Astrocyte (in vitro differentiated cells and primary cell): ENCODE data around the gene SCGB3A1.

Experiments
- EZH2 ChIP-seq: IDR thresholded peaks from 2 replicates; pipeline ENCODE4 v1.6.1; 2012; ENCODE audit warnings: mild to moderate bottlenecking, low read length, inconsistent platforms; ENCODE audit not compliant: insufficient read depth
- TF ChIP-seq, protein P1 (sequence below): IDR thresholded peaks from 2 replicates; pipeline ENCODE4 v1.5.1; 2011; ENCODE audit warnings: low read depth, mild to moderate bottlenecking, inconsistent platforms, low read length, moderate library complexity; ENCODE audit not compliant: insufficient read depth

DNA sequence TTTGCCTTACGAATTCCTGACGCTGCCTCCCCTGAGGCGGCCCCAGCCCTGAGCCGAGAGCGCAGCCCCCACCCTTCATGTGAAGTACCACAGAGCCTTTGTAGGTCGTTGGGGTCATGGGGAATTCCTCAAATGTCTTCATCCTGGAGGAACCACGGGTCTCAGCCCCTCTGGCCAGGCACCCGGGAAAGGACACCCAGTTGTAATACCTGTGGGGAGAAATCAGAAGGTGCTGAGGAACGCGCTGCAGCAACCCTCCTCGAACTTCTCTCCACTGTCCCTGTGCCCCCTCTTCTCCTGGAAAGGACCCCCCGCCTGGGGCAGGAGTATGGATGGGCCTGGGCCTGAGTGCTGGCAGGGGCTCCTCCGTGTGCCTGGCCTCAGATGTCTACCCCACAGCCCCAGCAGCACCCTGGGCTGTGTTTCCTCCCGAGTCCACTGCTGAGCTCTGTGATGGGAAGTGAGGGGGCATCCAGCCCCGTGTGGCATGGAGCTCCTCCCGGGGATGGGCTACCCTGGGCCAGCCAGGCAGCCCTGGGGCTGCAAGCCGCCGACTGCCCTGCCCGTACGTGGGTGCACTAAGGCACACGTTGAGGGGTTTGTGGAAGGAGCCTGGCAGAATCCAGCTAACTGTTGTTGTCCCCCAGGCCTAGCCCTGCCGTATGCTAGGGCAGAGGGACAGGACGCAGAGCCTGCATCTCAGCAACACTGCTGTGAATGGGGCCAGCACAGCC is 18.7 kb upstream of the SCGB3A1 start:
- TF ChIP-seq, protein P1, sequence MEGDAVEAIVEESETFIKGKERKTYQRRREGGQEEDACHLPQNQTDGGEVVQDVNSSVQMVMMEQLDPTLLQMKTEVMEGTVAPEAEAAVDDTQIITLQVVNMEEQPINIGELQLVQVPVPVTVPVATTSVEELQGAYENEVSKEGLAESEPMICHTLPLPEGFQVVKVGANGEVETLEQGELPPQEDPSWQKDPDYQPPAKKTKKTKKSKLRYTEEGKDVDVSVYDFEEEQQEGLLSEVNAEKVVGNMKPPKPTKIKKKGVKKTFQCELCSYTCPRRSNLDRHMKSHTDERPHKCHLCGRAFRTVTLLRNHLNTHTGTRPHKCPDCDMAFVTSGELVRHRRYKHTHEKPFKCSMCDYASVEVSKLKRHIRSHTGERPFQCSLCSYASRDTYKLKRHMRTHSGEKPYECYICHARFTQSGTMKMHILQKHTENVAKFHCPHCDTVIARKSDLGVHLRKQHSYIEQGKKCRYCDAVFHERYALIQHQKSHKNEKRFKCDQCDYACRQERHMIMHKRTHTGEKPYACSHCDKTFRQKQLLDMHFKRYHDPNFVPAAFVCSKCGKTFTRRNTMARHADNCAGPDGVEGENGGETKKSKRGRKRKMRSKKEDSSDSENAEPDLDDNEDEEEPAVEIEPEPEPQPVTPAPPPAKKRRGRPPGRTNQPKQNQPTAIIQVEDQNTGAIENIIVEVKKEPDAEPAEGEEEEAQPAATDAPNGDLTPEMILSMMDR, result no peak
- no peak for TF ChIP-seq EZH2
